Measurements from ENCODE around the gene FAM3A. TPM values are rescaled to one million over a fixed set of nuclear protein-coding genes. Genes with fewer than 3 reads are reported as not detected.

The FAM3A gene
- total and polyA plus RNA-seq, 2 of the 8 experiments (the other 6 are each of a cell fraction or from before 2014, with no cell fraction given): 16.2 to 18.6 TPM

DNA sequence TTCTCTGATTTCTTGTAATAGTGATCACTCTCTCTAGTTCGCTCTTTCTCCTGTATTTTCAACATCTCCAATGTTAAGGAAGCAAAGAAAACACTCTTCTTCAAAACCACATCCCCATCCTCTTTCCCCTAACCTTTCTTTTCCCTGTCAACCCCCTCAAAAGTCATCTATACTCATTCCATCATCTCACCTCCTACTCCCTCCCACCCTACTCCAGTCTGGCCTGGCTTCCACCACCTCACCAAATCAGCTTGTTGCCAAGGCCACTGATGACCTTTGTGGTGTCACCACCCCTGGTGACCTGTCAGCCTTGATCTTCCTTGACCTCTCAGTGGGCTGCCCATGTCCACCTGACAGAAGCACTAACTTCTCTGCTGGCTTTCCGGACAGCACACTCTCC, 2.3 kb downstream of the FAM3A start (continued):
- TF ChIP-seq BCL11A (IDR thresholded peaks at IDR 0.05; ENCODE audit: low read depth in 2 of 2, low read length in 2 of 2) (no peak), GTF2F1 (IDR thresholded peaks at IDR 0.05; ENCODE audit: borderline replicate concordance, low read depth, low read length) (no peak), ASH2L (IDR thresholded peaks at IDR 0.05; ENCODE audit: low read length) (no peak), POLR2AphosphoS5 (IDR thresholded peaks at IDR 0.05; ENCODE audit: low read depth, low read length) (no peak), SIRT6 (IDR thresholded peaks at IDR 0.05; ENCODE audit: low read length) (no peak)

All from H1 (cell line).